Breast epithelium (tissue), 3 donors: Measurements from ENCODE around the gene EID2.

Experiments used
- CTCF ChIP-seq, 3 donors: fragments of 450-650 bp; IDR thresholded peaks; one replicate each; pipeline ENCODE4 v1.5.1; 2016 to 2017; ENCODE audit warnings: antibody characterized with exemption in 3 of 3, mild to moderate bottlenecking in 3 of 3, moderate library complexity in 3 of 3
- POLR2AphosphoS5 ChIP-seq, 3 donors: sonication (generic); formaldehyde crosslinking; IDR thresholded peaks; one replicate each; pipeline ENCODE4 v1.6.1; 2017; ENCODE audit warnings: antibody characterized with exemption in 3 of 3

- no peak for TF ChIP-seq CTCF (IDR thresholded peaks at IDR 0.05)
- no peak for TF ChIP-seq POLR2AphosphoS5 (IDR thresholded peaks at IDR 0.05)
Observed at GRCh38 chr19:39518975-39519374, 21.0 kb downstream of the EID2 start.
